Mesenchymal stem cell (in vitro differentiated cells and primary cell): Measurements from ENCODE around the gene FOXP1.

ENCODE experiments used
- DNase-seq: peaks from one replicate; pipeline ENCODE4 v3.0.0-alpha.2; 2013
- H2AFZ ChIP-seq: one replicate; pipeline ENCODE4 v1.6.1; 2013; ENCODE audit warnings: low read depth, mild to moderate bottlenecking, control low read depth, inconsistent platforms, low read length, moderate library complexity
- H2AK5ac ChIP-seq: 2 replicates; pipeline ENCODE4 v1.6.1; 2013; ENCODE audit warnings: low read length, moderate library complexity, mild to moderate bottlenecking, inconsistent platforms; ENCODE audit not compliant: severe bottlenecking
- H2BK120ac ChIP-seq: one replicate; pipeline ENCODE4 v1.6.1; 2013; ENCODE audit warnings: low read depth, mild to moderate bottlenecking, inconsistent platforms, low read length, moderate library complexity
- H2BK12ac ChIP-seq, 2 experiments: one replicate each; pipeline ENCODE4 v1.6.1; 2013; ENCODE audit warnings: inconsistent platforms in 2 of 2, low read length in 2 of 2, mild to moderate bottlenecking in 2 of 2, moderate library complexity in 2 of 2, control low read depth in 1 of 2
- H2BK15ac ChIP-seq: one replicate; pipeline ENCODE4 v1.6.1; 2013; ENCODE audit warnings: mild to moderate bottlenecking, low read depth, inconsistent platforms; ENCODE audit not compliant: poor library complexity, severe bottlenecking
- H2BK5ac ChIP-seq: 2 replicates; pipeline ENCODE4 v1.6.1; 2013; ENCODE audit warnings: low read depth, mild to moderate bottlenecking, low read length, control low read depth, inconsistent platforms; ENCODE audit not compliant: poor library complexity, severe bottlenecking
- H3K14ac ChIP-seq, 2 experiments: one replicate each; pipeline ENCODE4 v1.6.1; 2013; ENCODE audit warnings: inconsistent platforms in 2 of 2, low read length in 2 of 2, control low read depth in 1 of 2, mild to moderate bottlenecking in 1 of 2, moderate library complexity in 1 of 2
- H3K18ac ChIP-seq, 2 experiments: one replicate each; pipeline ENCODE4 v1.6.1; 2013; ENCODE audit warnings: inconsistent platforms in 2 of 2, low read length in 2 of 2, control low read depth in 1 of 2, low read depth in 1 of 2, mild to moderate bottlenecking in 1 of 2
- H3K23ac ChIP-seq, 2 experiments: one replicate each; pipeline ENCODE4 v1.6.1; 2013; ENCODE audit warnings: inconsistent platforms in 2 of 2, low read length in 2 of 2, mild to moderate bottlenecking in 2 of 2, moderate library complexity in 2 of 2, control low read depth in 1 of 2
- H3K27ac ChIP-seq: 2 replicates; pipeline ENCODE4 v1.5.1; 2013; ENCODE audit warnings: mild to moderate bottlenecking, moderate library complexity, low read length, control low read depth, inconsistent platforms; ENCODE audit not compliant: poor library complexity, severe bottlenecking
- H3K27me3 ChIP-seq, 2 experiments: 2 replicates each; pipeline versions ENCODE4 v1.6.1 to v1.7.0; 2013; ENCODE audit warnings: low read length in 2 of 2, mild to moderate bottlenecking in 2 of 2, moderate library complexity in 2 of 2, control low read depth in 1 of 2, inconsistent platforms in 1 of 2; ENCODE audit not compliant: control insufficient read depth in 1 of 2, insufficient read depth in 1 of 2
- H3K36me3 ChIP-seq, 2 experiments: 2 replicates each; pipeline versions ENCODE4 v1.6.1 to v1.7.0; 2013; ENCODE audit warnings: low read length in 2 of 2, control low read depth in 1 of 2, inconsistent platforms in 1 of 2, low read depth in 1 of 2, mild to moderate bottlenecking in 1 of 2; ENCODE audit not compliant: insufficient read depth in 2 of 2, control insufficient read depth in 1 of 2
- H3K4ac ChIP-seq, 2 experiments: one replicate each; pipeline ENCODE4 v1.6.1; 2013; ENCODE audit warnings: inconsistent platforms in 2 of 2, low read length in 2 of 2, mild to moderate bottlenecking in 2 of 2, moderate library complexity in 2 of 2, control low read depth in 1 of 2, low read depth in 1 of 2
- H3K4me1 ChIP-seq: 2 replicates; pipeline ENCODE4 v1.6.1; 2013; ENCODE audit warnings: low read depth, low read length, control low read depth; ENCODE audit not compliant: control insufficient read depth, insufficient read depth
- H3K4me2 ChIP-seq: 2 replicates; pipeline ENCODE4 v1.6.1; 2013; ENCODE audit warnings: low read length, mild to moderate bottlenecking, inconsistent platforms; ENCODE audit not compliant: poor library complexity, severe bottlenecking
- H3K4me3 ChIP-seq, 2 experiments: 2 replicates each; pipeline versions ENCODE4 v1.5.1 to v1.7.0; 2013; ENCODE audit warnings: low read length in 2 of 2, mild to moderate bottlenecking in 2 of 2, control low read depth in 1 of 2, low read depth in 1 of 2; ENCODE audit not compliant: insufficient read depth in 1 of 2
- H3K79me1 ChIP-seq: replicated peaks from 2 replicates; pipeline ENCODE4 v1.6.1; 2013; ENCODE audit warnings: mild to moderate bottlenecking, control low read depth, low read length, inconsistent platforms; ENCODE audit not compliant: poor library complexity, severe bottlenecking
- H3K9ac ChIP-seq: 2 replicates; pipeline ENCODE4 v1.7.0; 2013; ENCODE audit warnings: mild to moderate bottlenecking, low read length, moderate library complexity
- H3K9me3 ChIP-seq: 2 replicates; pipeline ENCODE4 v1.7.0; 2013; ENCODE audit warnings: mild to moderate bottlenecking, low read length; ENCODE audit not compliant: control insufficient read depth
- H4K8ac ChIP-seq: one replicate; pipeline ENCODE4 v1.6.1; 2013; ENCODE audit warnings: inconsistent platforms, mild to moderate bottlenecking, low read length, moderate library complexity
- H4K91ac ChIP-seq: one replicate; pipeline ENCODE4 v1.6.1; 2013; ENCODE audit warnings: mild to moderate bottlenecking, low read length, inconsistent platforms
- WGBS: methylation state at CpG from one replicate; pipeline ENCODE4 v1.1.7; 2013; ENCODE audit warnings: mixed read lengths; 5-methylcytosine and 5-hydroxymethylcytosine counted together

FOXP1 gene

GRCh38 chr3:71206305-71207165, 377.0 kb downstream of the FOXP1 start:
- whole genome bisulfite sequencing = 82% methylated on average over 8 of the region's 10 CpGs
- Histone ChIP-seq H3K14ac (no peak overlapping the region), H2AK5ac (no peak overlapping the region), H3K18ac (no peak overlapping the region), H3K9ac (no peak overlapping the region), H4K91ac (no peak overlapping the region), H3K79me1 (peaks cover 35% of the 10 kb centered on the region), H3K4me2 (no peak overlapping the region), H3K27ac (no peak overlapping the region), H2BK15ac (no peak overlapping the region), H3K36me3 (no peaks in the 10 kb centered on the region), H3K4me3 (no peak overlapping the region), H2BK120ac (no peak overlapping the region), H2AFZ (no peak overlapping the region), H4K8ac (no peak overlapping the region), H3K4ac (no peak overlapping the region), H3K27me3 (no peaks in the 10 kb centered on the region), H2BK5ac (no peak overlapping the region), H3K9me3 (no peaks in the 10 kb centered on the region), H2BK12ac (no peak overlapping the region), H3K23ac (no peak overlapping the region), H3K4me1 (peaks cover 4% of the 10 kb centered on the region)
- DNase-seq = no peak

DNA sequence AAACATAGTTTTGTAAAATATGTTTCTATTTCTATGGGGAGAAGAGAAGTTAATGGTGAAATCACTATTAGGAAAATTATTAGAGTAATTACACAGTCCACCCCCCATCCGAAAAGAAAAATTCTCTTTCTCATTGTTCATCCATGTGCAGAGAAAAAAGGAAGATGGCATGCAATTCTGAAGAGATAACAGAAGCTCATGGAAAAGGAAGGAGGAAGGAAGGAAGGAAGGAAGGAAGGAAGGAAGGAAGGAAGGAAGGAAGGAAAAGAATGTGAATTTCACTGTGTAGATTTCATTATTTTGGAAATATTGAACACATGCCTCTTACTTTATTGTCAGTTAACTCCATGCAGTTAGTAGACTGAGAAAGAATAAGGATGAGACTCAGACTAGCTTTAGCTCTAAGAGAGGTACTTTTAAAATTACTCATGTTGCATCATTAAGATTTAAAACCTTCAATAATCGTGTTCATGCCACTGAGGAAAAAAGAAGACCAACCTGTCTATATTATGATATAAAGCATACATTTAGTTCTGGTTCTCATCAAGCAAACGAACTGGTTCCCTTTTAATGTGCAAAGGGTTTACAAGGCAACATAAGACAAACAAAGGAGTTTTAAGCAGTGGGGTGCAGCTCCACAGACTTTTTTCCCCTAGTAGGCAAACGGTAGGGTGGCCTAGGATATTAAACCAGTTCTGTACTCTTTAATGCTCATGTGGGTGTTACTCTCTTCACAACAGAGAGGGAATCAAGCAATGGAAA, 379.6 kb downstream of the FOXP1 start:
- no peak overlapping the region for H2AK5ac ChIP-seq
- no peak overlapping the region for H3K4me3 ChIP-seq
- H3K27ac ChIP-seq = no peak overlapping the region
- H2BK5ac ChIP-seq = no peak overlapping the region
- no peak overlapping the region for H2AFZ ChIP-seq
- no peak overlapping the region for H3K23ac ChIP-seq
- no peak overlapping the region for H2BK15ac ChIP-seq
- H2BK120ac ChIP-seq = no peak overlapping the region
- no peak overlapping the region for H3K14ac ChIP-seq
- H3K9ac ChIP-seq = no peak overlapping the region
- 72% methylated on average over 2 of the region's 4 CpGs for WGBS
- peak overlapping the region in 1 of 2 experiments; percentile 2 for H2BK12ac ChIP-seq
- no peaks in the 10 kb centered on the region for H3K9me3 ChIP-seq
- H3K4me2 ChIP-seq = no peak overlapping the region
- no peak overlapping the region for H4K8ac ChIP-seq
- H3K4ac ChIP-seq = no peak overlapping the region
- H3K79me1 ChIP-seq = peaks cover 33% of the 10 kb centered on the region
- peaks cover 3% of the 10 kb centered on the region for H3K4me1 ChIP-seq
- H3K27me3 ChIP-seq = no peaks in the 10 kb centered on the region
- H3K18ac ChIP-seq = no peak overlapping the region
- no peaks in the 10 kb centered on the region for H3K36me3 ChIP-seq
- H4K91ac ChIP-seq = no peak overlapping the region
- DNase-seq = no peak

DNA sequence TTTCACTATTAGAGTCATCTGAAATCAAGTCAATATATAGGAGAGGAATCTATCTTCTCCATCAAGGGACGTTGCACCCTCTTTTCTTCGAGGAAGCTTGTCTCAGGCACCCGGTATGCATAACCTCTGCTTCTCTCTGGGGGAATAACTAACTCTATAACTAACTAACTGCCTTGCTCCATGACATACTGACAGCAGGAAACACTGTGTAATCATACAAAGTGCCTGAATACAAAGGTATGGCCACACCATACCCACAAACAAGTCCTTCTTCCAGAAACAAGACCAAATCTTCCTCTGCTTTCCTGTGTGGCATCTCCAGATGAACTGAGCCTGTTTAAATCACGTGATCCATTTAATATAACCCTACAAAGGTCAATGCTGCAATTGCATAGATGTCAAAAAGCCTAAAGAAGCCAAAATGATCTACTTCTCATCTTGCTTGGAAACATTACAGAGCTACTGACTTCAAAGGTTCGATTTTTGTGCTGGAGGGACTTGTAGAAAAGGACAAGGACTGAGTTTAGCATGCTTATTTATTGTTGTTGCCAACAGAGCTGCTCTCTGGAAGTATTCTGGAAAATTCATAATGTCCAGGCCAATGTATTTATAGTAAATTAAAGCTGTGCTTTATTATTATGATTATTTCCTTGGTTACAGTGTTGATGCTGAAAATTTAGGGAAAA, 380.5 kb downstream of the FOXP1 start:
- DNase-seq = no peak
- H3K18ac ChIP-seq = no peak overlapping the region
- H3K9me3 ChIP-seq = no peaks in the 10 kb centered on the region
- H3K4me2 ChIP-seq = no peak overlapping the region
- H3K27ac ChIP-seq = no peak overlapping the region
- peak overlapping the region in 1 of 2 experiments; percentile 54 for H2BK12ac ChIP-seq
- peaks cover 5% of the 10 kb centered on the region for H3K4me1 ChIP-seq
- H3K36me3 ChIP-seq = peaks cover 0 to 2% of the 10 kb centered on the region in 2 experiments
- no peak overlapping the region for H2AFZ ChIP-seq
- no peaks in the 10 kb centered on the region for H3K27me3 ChIP-seq
- no peak overlapping the region for H3K4me3 ChIP-seq
- H3K4ac ChIP-seq = no peak overlapping the region
- H2BK15ac ChIP-seq = no peak overlapping the region
- 79% methylated on average over 5 of the region's 5 CpGs for WGBS
- H3K14ac ChIP-seq = no peak overlapping the region
- no peak overlapping the region for H2AK5ac ChIP-seq
- no peak overlapping the region for H4K8ac ChIP-seq
- H4K91ac ChIP-seq = no peak overlapping the region
- H3K23ac ChIP-seq = no peak overlapping the region
- no peak overlapping the region for H2BK5ac ChIP-seq
- H3K9ac ChIP-seq = no peak overlapping the region
- H2BK120ac ChIP-seq = no peak overlapping the region
- peaks cover 31% of the 10 kb centered on the region for H3K79me1 ChIP-seq

- Histone ChIP-seq H3K36me3 (peaks cover 0 to 5% of the 10 kb centered on the region in 2 experiments), H3K14ac (no peak overlapping the region), H3K9ac (no peak overlapping the region), H3K79me1 (peaks cover 34% of the 10 kb centered on the region), H2AFZ (no peak overlapping the region), H4K91ac (no peak overlapping the region), H2BK15ac (no peak overlapping the region), H2AK5ac (no peak overlapping the region), H3K4me1 (peaks cover 5% of the 10 kb centered on the region), H3K4me3 (no peak overlapping the region), H2BK5ac (no peak overlapping the region), H2BK120ac (no peak overlapping the region), H3K4ac (no peak overlapping the region), H3K4me2 (no peak overlapping the region), H3K27ac (no peak overlapping the region), H4K8ac (no peak overlapping the region), H3K23ac (no peak overlapping the region), H3K27me3 (no peaks in the 10 kb centered on the region), H3K18ac (no peak overlapping the region), H3K9me3 (no peaks in the 10 kb centered on the region), H2BK12ac (no peak overlapping the region)
- no peak for DNase-seq
- 96% methylated on average over 1 of the region's 1 CpG for WGBS
Measured at GRCh38 chr3:71201939-71202338, 381.6 kb downstream of the FOXP1 start.
